Small intestine (tissue), 7 donors: ENCODE measurements around the gene DLG4. TPM values are rescaled to one million over a fixed set of nuclear protein-coding genes. Genes with fewer than 3 reads are reported as not detected.

Experiments
- DNase-seq, 2 donors: peaks; one replicate each; pipeline versions ENCODE4 v3.0.0 to v3.0.0-alpha.2; 2013
- FAIRE-seq: peaks from 2 replicates; lab custom pipeline; 2012; peaks lifted over from hg19 to GRCh38; lab: Jason Lieb, UNC
- H3K27ac ChIP-seq, 3 donors: one replicate each; pipeline ENCODE4 v1.5.1; 2013; ENCODE audit warnings: low read length in 2 of 3, mild to moderate bottlenecking in 2 of 3, control low read depth in 1 of 3, inconsistent platforms in 1 of 3, low read depth in 1 of 3, moderate library complexity in 1 of 3
- H3K27me3 ChIP-seq, 3 donors: one replicate each; pipeline ENCODE4 v1.6.1; 2013; ENCODE audit warnings: low read length in 3 of 3, inconsistent platforms in 1 of 3; ENCODE audit not compliant: control insufficient read depth in 3 of 3, insufficient read depth in 3 of 3
- H3K36me3 ChIP-seq, 3 donors: one replicate each; pipeline ENCODE4 v1.6.1; 2013; ENCODE audit warnings: low read length in 3 of 3, inconsistent platforms in 1 of 3, low read depth in 1 of 3, mild to moderate bottlenecking in 1 of 3, moderate library complexity in 1 of 3; ENCODE audit not compliant: control insufficient read depth in 3 of 3, insufficient read depth in 2 of 3
- H3K4me1 ChIP-seq, 3 donors: one replicate each; pipeline ENCODE4 v1.6.1; 2013; ENCODE audit warnings: low read length in 2 of 3, inconsistent platforms in 1 of 3, low read depth in 1 of 3, mild to moderate bottlenecking in 1 of 3, moderate library complexity in 1 of 3; ENCODE audit not compliant: control insufficient read depth in 3 of 3, insufficient read depth in 2 of 3
- H3K4me3 ChIP-seq, 3 donors: one replicate each; pipeline ENCODE4 v1.5.1; 2013; ENCODE audit warnings: low read length in 3 of 3, control low read depth in 1 of 3, inconsistent platforms in 1 of 3, low read depth in 1 of 3, mild to moderate bottlenecking in 1 of 3, moderate library complexity in 1 of 3
- H3K9me3 ChIP-seq, 2 donors: one replicate each; pipeline ENCODE4 v1.6.1; 2013; ENCODE audit warnings: low read depth in 1 of 2, low read length in 1 of 2; ENCODE audit not compliant: control insufficient read depth in 2 of 2, insufficient read depth in 1 of 2
- WGBS, 3 donors: extraction: QIAGEN DNeasy Blood & Tissue Kit; methylation state at CpG; one replicate each; pipeline ENCODE4 v1.1.7; 2013; 5-methylcytosine and 5-hydroxymethylcytosine counted together
- polyA plus RNA-seq, 4 donors: library from polyadenylated mRNA; stranded (reverse) in 3 of 4; unstranded in 1 of 4; fragments of 200-250 nt in 3 of 4; fragments of 120-200 nt in 1 of 4; gene quantifications; one replicate each; pipeline versions ENCODE4 v1.2.1 to v1.2.3, GENCODE V29; 2013
- donor health status: healthy with polysubstance abuse.
- donor health status: control.
- donor health status: control.
- donor health status: Bipolar disorder and iron deficiency.
- donor health status: healthy.

DLG4 gene
- polyA plus RNA-seq, 4 donors, result 0.67 to 9.2 (median 4.2) TPM

GRCh38 chr17:7144213-7144612 lies 75.4 kb downstream of the DLG4 start:
- H3K4me1 ChIP-seq, result peaks cover 0 to 8% (median 0%) of the 10 kb centered on the region in 3 donors

DNA sequence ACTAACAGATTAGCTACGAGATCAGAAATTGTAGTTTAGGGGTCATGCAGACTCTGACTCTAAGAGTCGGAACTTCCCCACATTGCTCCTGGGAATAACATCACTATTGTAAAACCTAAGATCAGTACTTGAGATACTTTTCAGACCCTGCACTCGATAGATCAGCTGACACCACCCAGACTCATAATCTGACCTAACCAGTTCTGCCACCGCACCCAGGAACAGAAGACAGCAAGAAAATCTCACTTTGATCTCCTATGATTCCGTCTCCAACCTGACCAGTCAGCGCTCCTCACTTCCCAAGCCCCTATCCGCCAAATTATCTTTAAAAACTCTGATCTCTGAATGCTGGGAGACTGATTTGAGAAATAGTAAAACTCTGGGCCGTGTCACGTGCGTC lies 77.8 kb downstream of the DLG4 start:
- DNase-seq (peak; percentile 84 to 87), FAIRE-seq (no peak)
- Histone ChIP-seq H3K36me3 (no peaks in the 10 kb centered on the region), H3K27me3 (peaks cover 0 to 8% (median 0%) of the 10 kb centered on the region in 3 donors), H3K4me1 (peaks cover 0 to 8% (median 0%) of the 10 kb centered on the region in 3 donors), H3K9me3 (peaks cover 0 to 4% of the 10 kb centered on the region in 2 donors), H3K27ac (no peak overlapping the region), H3K4me3 (no peak overlapping the region)
- WGBS, 3 donors, result 13 to 51% (median 27%) methylated on average over 10 of the region's 10 CpGs

More at GRCh38 chr17:7144213-7144612, 75.4 kb downstream of the DLG4 start:
- Histone ChIP-seq H3K27me3 (no peaks in the 10 kb centered on the region), H3K9me3 (no peaks in the 10 kb centered on the region), H3K36me3 (no peaks in the 10 kb centered on the region), H3K27ac (no peak overlapping the region), H3K4me3 (no peak overlapping the region)
- no peak for FAIRE-seq
- DNase-seq, result no peak
- WGBS, 3 donors, result 73 to 82% (median 82%) methylated on average over 11 of the region's 11 CpGs

DNA sequence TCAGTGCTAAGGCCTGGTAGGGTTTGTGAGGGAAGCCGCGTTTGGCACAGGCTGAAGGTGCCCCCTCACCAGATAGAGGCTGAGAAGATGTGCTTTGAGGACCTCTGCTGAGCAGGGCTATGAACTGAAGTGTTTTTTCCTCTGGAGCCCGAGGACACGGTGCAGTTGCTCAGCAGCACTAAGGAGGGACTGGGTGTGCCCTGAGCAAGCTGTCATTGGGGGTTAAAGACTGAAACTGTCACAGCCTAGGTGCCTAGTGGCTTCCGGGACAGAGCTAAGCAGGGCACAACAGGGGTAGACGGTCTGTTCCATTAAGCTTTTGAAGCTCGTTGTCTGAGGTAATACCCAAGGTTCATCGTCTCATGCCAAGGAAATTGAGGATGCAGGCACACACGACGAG lies 80.2 kb downstream of the DLG4 start:
- Histone ChIP-seq H3K4me3 (no peak overlapping the region), H3K36me3 (no peaks in the 10 kb centered on the region), H3K27me3 (peaks cover 0 to 10% (median 0%) of the 10 kb centered on the region in 3 donors), H3K4me1 (peaks cover 0 to 8% (median 0%) of the 10 kb centered on the region in 3 donors), H3K9me3 (peaks cover 0 to 4% of the 10 kb centered on the region in 2 donors), H3K27ac (no peak overlapping the region)
- peak in 1 of 2 donors; percentile 76 for DNase-seq
- 26 to 57% (median 44%) methylated on average over 10 of the region's 10 CpGs for WGBS, 3 donors
- no peak for FAIRE-seq

DNA sequence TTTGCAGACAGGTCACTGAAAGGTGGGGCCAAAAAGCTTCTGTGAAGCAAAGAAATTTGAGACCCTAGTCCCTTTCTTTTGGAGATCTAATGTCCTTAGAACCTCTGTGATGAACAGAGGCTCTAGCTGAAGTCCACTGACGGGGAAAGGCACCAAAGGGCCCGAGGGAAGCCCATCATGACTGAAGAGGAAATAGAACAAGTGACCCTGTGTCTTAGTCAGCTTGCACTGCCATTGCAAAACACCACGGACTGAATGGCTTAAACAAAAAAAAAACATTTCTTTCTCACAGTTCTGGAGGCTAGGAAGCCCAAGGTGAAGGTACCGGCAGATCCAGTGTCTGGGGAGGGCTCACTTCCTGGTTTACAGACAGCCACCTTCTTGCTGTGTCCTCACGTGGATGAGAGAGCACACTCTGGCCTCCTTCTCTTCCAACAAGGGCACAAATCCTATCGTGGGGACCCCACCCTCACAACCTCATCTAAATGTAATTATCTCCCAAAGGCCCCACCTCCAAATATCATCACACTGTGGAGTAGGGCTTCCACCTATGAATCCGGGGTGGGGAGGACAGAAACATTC lies 80.7 kb downstream of the DLG4 start:
- DNase-seq, result no peak

DNA sequence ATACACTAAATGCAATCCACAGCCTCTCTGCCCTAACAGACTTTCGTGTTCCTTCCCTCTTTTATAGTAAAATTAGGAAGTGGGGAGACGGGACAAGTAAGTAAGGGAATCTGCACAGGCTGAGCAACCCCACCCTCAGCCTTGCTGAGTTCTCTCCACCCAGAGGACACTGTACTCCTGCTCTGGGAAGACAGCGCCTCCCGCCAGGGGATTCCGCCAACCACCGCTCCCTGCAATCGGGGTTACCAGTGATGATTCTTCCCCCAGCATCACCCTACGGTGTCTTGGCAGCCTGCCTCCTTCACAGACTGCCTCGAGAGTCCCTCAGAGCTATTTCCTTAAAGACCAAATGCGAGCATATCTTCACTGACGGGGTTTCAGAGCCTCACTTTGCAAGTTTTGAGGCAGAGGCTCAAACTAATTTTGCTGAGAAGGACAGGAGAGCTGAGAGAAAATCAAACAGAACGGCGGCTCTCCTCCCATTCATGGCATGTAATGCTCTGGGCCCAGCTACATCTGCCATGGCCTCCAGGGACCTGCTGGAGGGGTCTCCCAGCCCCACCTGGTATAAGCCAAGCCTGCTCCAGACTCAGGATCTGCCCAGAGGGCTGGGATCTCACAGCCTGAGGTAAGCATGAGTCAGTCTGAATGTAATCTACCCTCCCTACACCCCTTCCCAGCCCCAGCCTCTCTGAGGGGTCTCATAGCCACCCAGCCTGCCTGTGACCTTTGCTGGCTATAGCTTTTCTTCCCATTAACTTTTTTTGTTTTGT lies 82.3 kb downstream of the DLG4 start:
- Histone ChIP-seq H3K27ac (no peak overlapping the region), H3K4me3 (no peak overlapping the region), H3K27me3 (peaks cover 0 to 16% (median 0%) of the 10 kb centered on the region in 3 donors), H3K9me3 (peaks cover 0 to 4% of the 10 kb centered on the region in 2 donors), H3K36me3 (no peaks in the 10 kb centered on the region), H3K4me1 (peaks cover 0 to 8% (median 0%) of the 10 kb centered on the region in 3 donors)
- no peak for FAIRE-seq
- no peak for DNase-seq
- WGBS, 3 donors, result 22 to 32% (median 31%) methylated on average over 13 of the region's 13 CpGs

More for the DNA sequence above, 80.7 kb downstream of the DLG4 start:
- H3K27me3 ChIP-seq, result peaks cover 0 to 10% (median 0%) of the 10 kb centered on the region in 3 donors
- no peaks in the 10 kb centered on the region for H3K36me3 ChIP-seq
- peaks cover 0 to 8% (median 0%) of the 10 kb centered on the region in 3 donors for H3K4me1 ChIP-seq
- 60 to 62% (median 60%) methylated on average over 7 of the region's 7 CpGs for WGBS, 3 donors
- no peak for FAIRE-seq
- no peak overlapping the region for H3K4me3 ChIP-seq
- H3K27ac ChIP-seq, result no peak overlapping the region
- peaks cover 0 to 4% of the 10 kb centered on the region in 2 donors for H3K9me3 ChIP-seq

Other genes starting within 250 kb of the DLG4 start
- 1 to 10 TPM in 1 of 4 donors, under 1 TPM in 1, not detected in 2; 0.04 to 1.2 TPM for gene ALOX12, start 223.8 kb downstream of the DLG4 start, polyA plus RNA-seq
- gene RNASEK, start 207.2 kb downstream of the DLG4 start, polyA plus RNA-seq, result 100 to 1,000 TPM; 204 to 313 (median 285) TPM
- 1 to 10 TPM in 3 of 4 donors, under 1 TPM in 1; 0.45 to 8.7 (median 4.2) TPM for gene BCL6B, start 196.8 kb downstream of the DLG4 start, polyA plus RNA-seq
- 10 to 100 TPM in 1 of 4 donors, 1 to 10 TPM in 3; 1.8 to 11.2 (median 5.0) TPM for gene SLC16A13, start 183.8 kb downstream of the DLG4 start, polyA plus RNA-seq
- gene SLC16A11, start 175.7 kb downstream of the DLG4 start, polyA plus RNA-seq, result 1 to 10 TPM in 1 of 4 donors, under 1 TPM in 1, not detected in 2; 0.68 to 2.3 TPM
- gene CLEC10A, start 139.6 kb downstream of the DLG4 start, polyA plus RNA-seq, result 10 to 100 TPM in 2 of 4 donors, 1 to 10 TPM in 1, under 1 TPM in 1; 0.45 to 14.6 (median 10.0) TPM
- gene ASGR2, start 105.0 kb downstream of the DLG4 start, polyA plus RNA-seq, result under 1 TPM in 2 of 4 donors, not detected in 2; 0.46 to 0.81 TPM
- gene ASGR1, start 40.5 kb downstream of the DLG4 start, polyA plus RNA-seq, result 1 to 10 TPM; 1.9 to 2.9 (median 2.7) TPM
- gene ACADVL, start 102 bp upstream of the DLG4 start, polyA plus RNA-seq, result 1,000 to 10,000 TPM in 2 of 4 donors, 100 to 1,000 TPM in 2; 424 to 2,630 (median 1,444) TPM
- 10 to 100 TPM in 3 of 4 donors, 1 to 10 TPM in 1; 8.1 to 44.4 (median 16.0) TPM for gene DVL2, start 14.7 kb upstream of the DLG4 start, polyA plus RNA-seq
- gene PHF23, start 19.6 kb upstream of the DLG4 start, polyA plus RNA-seq, result 10 to 100 TPM; 26.4 to 44.3 (median 36.0) TPM
- gene GABARAP, start 22.6 kb upstream of the DLG4 start, polyA plus RNA-seq, result 1,000 to 10,000 TPM in 1 of 4 donors, 100 to 1,000 TPM in 3; 541 to 1,100 (median 797) TPM
- gene CTDNEP1, start 31.9 kb upstream of the DLG4 start, polyA plus RNA-seq, result 100 to 1,000 TPM in 2 of 4 donors, 10 to 100 TPM in 2; 70.0 to 132 (median 89.3) TPM
- gene ELP5, start 32.4 kb upstream of the DLG4 start, polyA plus RNA-seq, result 10 to 100 TPM; 31.3 to 84.6 (median 45.4) TPM
- gene CLDN7, start 42.6 kb upstream of the DLG4 start, polyA plus RNA-seq, result 100 to 1,000 TPM; 309 to 561 (median 332) TPM
- gene SLC2A4, start 61.9 kb upstream of the DLG4 start, polyA plus RNA-seq, result 1 to 10 TPM in 2 of 4 donors, under 1 TPM in 2; 0.31 to 5.0 (median 1.2) TPM
- gene YBX2, start 74.8 kb upstream of the DLG4 start, polyA plus RNA-seq, result 10 to 100 TPM in 2 of 4 donors, 1 to 10 TPM in 2; 4.0 to 49.6 (median 11.1) TPM
- gene EIF5A, start 87.8 kb upstream of the DLG4 start, polyA plus RNA-seq, result 100 to 1,000 TPM; 238 to 606 (median 340) TPM
- gene GPS2, start 95.5 kb upstream of the DLG4 start, polyA plus RNA-seq, result 100 to 1,000 TPM in 2 of 4 donors, 10 to 100 TPM in 2; 48.3 to 152 (median 86.3) TPM
- gene NEURL4, start 109.5 kb upstream of the DLG4 start, polyA plus RNA-seq, result 10 to 100 TPM; 14.3 to 36.9 (median 22.7) TPM
- gene ACAP1, start 116.7 kb upstream of the DLG4 start, polyA plus RNA-seq, result 10 to 100 TPM in 1 of 4 donors, 1 to 10 TPM in 3; 3.8 to 43.5 (median 8.5) TPM
- 1 to 10 TPM; 6.0 to 8.6 (median 7.9) TPM for gene KCTD11, start 132.3 kb upstream of the DLG4 start, polyA plus RNA-seq
- gene TMEM95, start 135.3 kb upstream of the DLG4 start, polyA plus RNA-seq, result not detected
- gene TNK1, start 161.3 kb upstream of the DLG4 start, polyA plus RNA-seq, result 10 to 100 TPM in 2 of 4 donors, 1 to 10 TPM in 2; 8.8 to 16.3 (median 10.7) TPM
- gene PLSCR3, start 174.7 kb upstream of the DLG4 start, polyA plus RNA-seq, result 10 to 100 TPM in 3 of 4 donors, 1 to 10 TPM in 1; 6.3 to 18.0 (median 13.6) TPM
- gene TMEM256, start 184.3 kb upstream of the DLG4 start, polyA plus RNA-seq, result 100 to 1,000 TPM; 193 to 771 (median 385) TPM
- gene NLGN2, start 188.0 kb upstream of the DLG4 start, polyA plus RNA-seq, result 1 to 10 TPM in 2 of 4 donors, under 1 TPM in 2; 0.22 to 6.1 (median 2.6) TPM
- gene SPEM1, start 200.5 kb upstream of the DLG4 start, polyA plus RNA-seq, result not detected
- gene SPEM2, start 205.8 kb upstream of the DLG4 start, polyA plus RNA-seq, result not detected
- gene SPEM3, start 209.0 kb upstream of the DLG4 start, polyA plus RNA-seq, result not detected
- gene TMEM102, start 215.6 kb upstream of the DLG4 start, polyA plus RNA-seq, result 10 to 100 TPM in 2 of 4 donors, 1 to 10 TPM in 2; 9.3 to 14.9 (median 10.2) TPM
- under 1 TPM in 2 of 4 donors, not detected in 2; 0.61 to 0.86 TPM for gene FGF11, start 219.7 kb upstream of the DLG4 start, polyA plus RNA-seq
- 10 to 100 TPM in 3 of 4 donors, 1 to 10 TPM in 1; 8.4 to 11.9 (median 10.4) TPM for gene CHRNB1, start 225.2 kb upstream of the DLG4 start, polyA plus RNA-seq